NOMO-1 (cell line): ENCODE measurements around the gene CD3D.
A peak's percentile ranks its signal among the peaks of the same experiment; 100 is the strongest.

Experiments used
- DNase-seq, 2 experiments: peaks; one replicate each; lab custom pipeline; 2025; ENCODE audit not compliant: unreplicated experiment in 2 of 2; lab: John Stamatoyannopoulos, UW

Gene CD3D

DNA sequence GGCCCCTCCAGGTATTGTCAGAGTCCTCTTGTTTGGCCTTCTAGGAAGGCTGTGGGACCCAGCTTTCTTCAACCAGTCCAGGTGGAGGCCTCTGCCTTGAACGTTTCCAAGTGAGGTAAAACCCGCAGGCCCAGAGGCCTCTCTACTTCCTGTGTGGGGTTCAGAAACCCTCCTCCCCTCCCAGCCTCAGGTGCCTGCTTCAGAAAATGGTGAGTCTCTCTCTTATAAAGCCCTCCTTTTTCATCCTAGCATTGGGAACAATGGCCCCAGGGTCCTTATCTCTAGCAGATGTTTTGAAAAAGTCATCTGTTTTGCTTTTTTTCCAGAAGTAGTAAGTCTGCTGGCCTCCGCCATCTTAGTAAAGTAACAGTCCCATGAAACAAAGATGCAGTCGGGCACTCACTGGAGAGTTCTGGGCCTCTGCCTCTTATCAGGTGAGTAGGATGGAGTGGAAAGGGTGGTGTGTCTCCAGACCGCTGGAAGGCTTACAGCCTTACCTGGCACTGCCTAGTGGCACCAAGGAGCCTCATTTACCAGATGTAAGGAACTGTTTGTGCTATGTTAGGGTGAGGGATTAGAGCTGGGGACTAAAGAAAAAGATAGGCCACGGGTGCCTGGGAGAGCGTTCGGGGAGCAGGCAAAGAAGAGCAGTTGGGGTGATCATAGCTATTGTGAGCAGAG lies 37.8 kb downstream of the CD3D start, which contains the start of gene CD3E:
TSS of gene CD3E (plus strand) at position 163 of the 681 bp plus-strand sequence. CDS start at position 386, 223 bp downstream.
- no peak for DNase-seq

GRCh38 chr11:118304227-118304567 lies 38.3 kb downstream of the CD3D start:
- DNase-seq = no peak

DNA sequence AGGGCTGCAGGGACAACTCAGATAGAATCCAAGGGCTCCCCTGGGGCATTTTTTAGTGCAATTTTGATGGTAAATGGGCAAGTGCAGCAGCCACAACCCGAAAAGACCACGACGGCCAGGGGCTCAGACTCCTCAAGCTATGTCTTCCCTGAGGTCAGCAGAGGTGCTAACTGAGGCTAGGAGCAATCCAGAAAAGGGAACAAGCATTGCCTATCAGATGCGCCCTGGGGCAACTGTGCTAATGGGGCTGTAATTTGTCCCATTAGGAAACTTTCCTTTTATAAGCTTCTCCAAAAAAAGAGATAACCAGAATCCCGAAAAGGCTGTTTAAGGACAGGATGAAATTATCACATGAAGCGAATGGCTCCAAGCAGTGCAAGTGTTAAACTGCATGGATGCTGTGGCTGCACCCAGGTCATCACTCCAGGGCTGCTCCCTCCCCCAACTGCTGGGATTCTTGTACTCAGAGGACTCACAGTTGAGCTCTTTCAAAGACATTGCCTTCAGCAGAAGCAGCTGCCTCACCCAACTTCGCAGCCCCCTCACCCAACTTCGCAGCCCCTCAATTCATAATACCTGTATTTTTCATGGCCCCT lies 40.8 kb downstream of the CD3D start:
- DNase-seq = no peak

DNA sequence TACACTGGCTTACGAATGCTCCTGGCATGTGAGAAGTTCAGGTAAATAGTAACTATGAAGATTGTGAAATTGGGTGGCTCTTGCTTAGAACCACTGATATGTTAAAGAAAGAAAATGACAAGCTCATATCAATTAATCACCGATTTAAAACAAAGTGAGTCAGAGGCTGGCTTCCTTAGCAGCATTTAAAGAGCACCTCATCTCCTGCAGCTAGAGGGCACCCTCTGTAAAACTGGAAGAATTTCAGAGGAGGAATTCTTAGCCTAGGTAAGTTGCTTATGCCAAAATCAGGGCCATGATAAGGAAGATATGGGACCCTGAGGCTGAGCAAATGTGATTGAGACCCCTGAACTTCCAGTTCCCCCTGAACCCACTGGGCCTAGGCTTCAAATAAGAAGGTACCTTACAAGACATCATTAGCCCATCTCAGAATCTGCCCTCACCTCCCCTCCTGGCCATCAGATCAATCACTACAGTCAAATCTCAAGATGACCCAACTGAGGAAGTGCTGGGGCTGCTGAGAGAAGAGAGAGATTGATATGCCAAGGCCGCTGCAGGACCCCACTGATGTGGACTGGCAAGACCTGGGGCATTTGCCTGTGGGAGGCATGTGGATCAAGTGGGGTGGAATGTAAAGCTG lies 46.6 kb downstream of the CD3D start:
- peak in 1 of 2 experiments; percentile 10 for DNase-seq

DNA sequence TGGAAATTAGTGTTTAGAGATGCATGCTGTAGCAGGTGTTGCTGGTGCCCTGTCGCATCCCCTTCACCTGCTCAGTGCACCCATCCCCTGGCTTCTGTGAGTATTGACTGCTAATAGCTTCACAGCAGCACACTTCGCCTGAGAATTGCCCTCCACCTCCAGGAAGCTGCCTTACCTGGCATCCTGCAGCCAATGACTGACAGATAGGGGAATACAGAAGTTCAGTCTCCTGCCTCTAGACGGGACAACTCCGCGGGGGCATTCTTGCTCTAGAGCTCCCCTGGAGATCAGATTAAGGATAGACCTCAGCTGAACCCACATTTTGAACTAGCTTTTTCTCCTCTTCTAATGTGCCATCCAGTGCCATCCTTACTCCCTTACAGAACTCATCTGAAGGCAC lies 47.3 kb downstream of the CD3D start:
- DNase-seq = no peak

DNA sequence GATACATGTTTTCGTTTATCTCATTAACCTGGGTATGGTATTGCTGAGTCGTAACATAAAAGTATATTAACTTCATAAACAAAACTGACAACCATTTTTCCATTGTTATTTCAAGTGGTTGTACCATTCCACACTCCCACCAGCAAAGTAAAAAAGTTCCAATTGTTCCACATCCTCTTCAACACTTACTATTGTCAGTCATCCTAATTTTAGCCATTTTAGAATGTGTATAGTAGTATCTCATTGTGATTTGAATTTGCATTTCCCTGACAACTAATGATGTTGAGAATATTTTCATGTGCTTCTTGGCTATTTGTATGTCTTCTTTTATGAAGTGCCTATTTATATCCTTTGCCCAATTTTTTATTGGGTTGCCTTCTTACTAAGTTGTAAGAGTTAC lies 48.5 kb downstream of the CD3D start:
- DNase-seq = no peak

GRCh38 chr11:118291477-118292135 lies 50.9 kb downstream of the CD3D start:
- peak in 1 of 2 experiments; percentile 74 for DNase-seq

DNA sequence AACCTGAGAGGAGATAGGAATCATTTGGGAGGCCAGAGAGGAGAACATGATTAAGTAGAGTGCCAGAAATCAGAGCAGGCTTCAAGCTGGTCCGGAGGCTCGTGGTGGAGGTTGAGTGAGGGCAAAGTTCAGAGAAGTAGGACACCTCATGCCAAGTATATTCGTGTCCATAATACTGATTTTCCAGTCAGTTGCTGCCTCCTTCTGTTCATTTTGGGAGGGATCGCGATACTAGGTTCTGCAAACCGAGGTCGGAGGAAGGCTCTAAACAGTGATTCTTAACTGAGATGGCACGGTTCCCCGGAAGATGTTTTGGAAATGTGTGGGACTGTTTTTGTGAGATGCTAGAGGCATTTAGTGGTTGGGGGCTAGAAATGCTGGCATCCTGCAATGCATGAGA lies 51.6 kb downstream of the CD3D start:
- DNase-seq = peak; percentile 49 to 73

GRCh38 chr11:118289401-118289800 lies 53.1 kb downstream of the CD3D start:
- DNase-seq = no peak
